ENCODE results near the gene ASPHD2. TPM values are rescaled to one million over a fixed set of nuclear protein-coding genes. Genes with fewer than 3 reads are reported as not detected.
A peak's percentile ranks its signal among the peaks of the same experiment; 100 is the strongest.

The ASPHD2 gene
- total RNA-seq, 4 donors from 2014 or later = 0.38 to 2.4 (median 1.6) TPM

GRCh38 chr22:26426924-26427323 is 2.1 kb upstream of the ASPHD2 start:
- H3K27me3 ChIP-seq = no peaks in the 10 kb centered on the region
- TF ChIP-seq POLR2A (IDR thresholded peaks at IDR 0.05) = no peak
- TF ChIP-seq CTCF (IDR thresholded peaks at IDR 0.05) = no peak
- H3K27ac ChIP-seq = no peak overlapping the region
- H3K9me3 ChIP-seq = no peaks in the 10 kb centered on the region
- no peak for DNase-seq
- no peak overlapping the region for H3K4me3 ChIP-seq (replicated peaks in 1 of 3)
- no peaks in the 10 kb centered on the region for H3K36me3 ChIP-seq
- peaks cover 0 to 9% of the 10 kb centered on the region in 2 donors for H3K4me1 ChIP-seq
- intact Hi-C loops (cut with DNase I) = no loop called here

DNA sequence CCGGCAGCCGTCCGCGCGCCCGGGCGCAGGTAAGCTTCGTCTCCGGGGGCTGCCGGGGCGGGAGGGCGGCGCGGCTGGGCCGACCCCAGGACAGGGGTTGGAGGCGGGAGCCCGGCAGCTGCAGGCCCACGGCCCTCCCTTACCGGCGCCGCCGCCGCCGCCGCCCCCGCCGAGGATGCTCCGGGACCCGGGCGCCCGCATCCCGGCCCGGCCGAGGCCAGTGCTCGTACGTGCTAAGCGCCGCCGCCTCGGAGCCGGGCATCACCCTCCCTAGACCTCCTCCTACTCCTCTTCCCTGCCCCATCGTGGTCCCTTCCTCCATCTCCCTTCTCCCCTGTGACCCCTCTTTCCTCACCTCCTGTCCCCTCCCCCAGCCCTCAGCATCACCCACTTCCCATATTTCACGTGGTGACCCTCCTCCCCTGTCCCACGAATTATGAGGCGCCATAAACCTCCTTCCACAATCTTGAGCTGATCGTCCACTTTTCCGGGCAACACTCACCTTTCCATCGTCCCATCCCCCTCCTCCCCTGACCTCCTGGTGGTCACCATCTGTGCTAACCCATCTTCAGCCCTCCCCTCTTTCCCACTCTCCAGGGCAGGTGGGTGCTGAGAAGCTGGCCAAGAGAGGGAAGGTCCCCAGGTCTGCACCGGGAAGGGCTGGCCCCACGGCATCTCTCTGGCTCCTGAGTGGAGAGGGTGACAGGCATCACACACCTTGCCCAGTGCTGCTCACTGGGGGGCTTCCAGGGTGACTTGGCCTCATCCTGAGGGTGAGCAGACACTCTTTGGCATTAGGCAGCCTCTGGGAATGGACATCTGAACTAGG is 612 bp downstream of the ASPHD2 start:
- Histone ChIP-seq H3K36me3 (no peaks in the 10 kb centered on the region), H3K4me3 (replicated peaks in 1 of 3) (peak overlapping the region in 1 of 3 donors; percentile 37), H3K4me1 (peaks cover 0 to 9% of the 10 kb centered on the region in 2 donors), H3K27ac (no peak overlapping the region), H3K27me3 (no peaks in the 10 kb centered on the region), H3K9me3 (no peaks in the 10 kb centered on the region)
- 12% methylated on average over 28 to 29 of the region's 50 CpGs for WGBS, 2 donors
- TF ChIP-seq CTCF (IDR thresholded peaks at IDR 0.05) = no peak
- TF ChIP-seq POLR2A (IDR thresholded peaks at IDR 0.05) = no peak
- DNase-seq = no peak
- intact Hi-C loops (cut with DNase I) = no loop called here

DNA sequence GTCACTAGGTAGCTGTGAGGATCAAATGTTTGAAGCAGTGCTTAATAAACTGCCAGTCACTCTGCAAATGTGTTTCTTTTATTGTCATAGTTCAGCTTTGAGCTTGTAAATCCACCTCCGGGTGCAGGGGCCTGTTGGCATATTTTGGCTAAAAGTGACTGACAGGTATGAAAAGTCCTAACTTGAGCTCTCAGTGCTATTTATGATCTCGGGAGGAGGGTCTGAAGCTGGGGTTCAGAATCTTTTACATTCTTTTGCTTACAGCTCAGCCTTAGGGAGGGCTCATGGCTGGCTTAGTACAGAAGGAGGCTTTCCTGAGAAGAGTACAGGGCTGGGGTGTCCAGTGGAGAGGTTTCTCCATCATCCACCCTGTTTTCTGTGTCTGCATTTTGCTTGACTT is 1.5 kb downstream of the ASPHD2 start:
- no peak for TF ChIP-seq CTCF (IDR thresholded peaks at IDR 0.05)
- TF ChIP-seq POLR2A (IDR thresholded peaks at IDR 0.05) = no peak
- intact Hi-C loops (cut with DNase I) = no loop called here
- 79 to 80% methylated on average over 2 of the region's 2 CpGs for WGBS, 2 donors

GRCh38 chr22:26431261-26431995 is 2.4 kb downstream of the ASPHD2 start:
- Histone ChIP-seq H3K27ac (no peak overlapping the region), H3K4me3 (replicated peaks in 1 of 3) (no peak overlapping the region), H3K9me3 (no peaks in the 10 kb centered on the region), H3K36me3 (no peaks in the 10 kb centered on the region), H3K4me1 (peaks cover 0 to 9% of the 10 kb centered on the region in 2 donors), H3K27me3 (no peaks in the 10 kb centered on the region)
- intact Hi-C loops (cut with DNase I) = no loop called here
- TF ChIP-seq CTCF (IDR thresholded peaks at IDR 0.05) = no peak
- TF ChIP-seq POLR2A (IDR thresholded peaks at IDR 0.05) = no peak
- WGBS, 2 donors = 91 to 92% methylated on average over 13 of the region's 13 CpGs
- no peak for DNase-seq

More for the DNA sequence above, 1.5 kb downstream of the ASPHD2 start:
- H3K27ac ChIP-seq = no peak overlapping the region
- H3K9me3 ChIP-seq = no peaks in the 10 kb centered on the region
- H3K4me1 ChIP-seq = peaks cover 0 to 9% of the 10 kb centered on the region in 2 donors
- no peaks in the 10 kb centered on the region for H3K36me3 ChIP-seq
- no peaks in the 10 kb centered on the region for H3K27me3 ChIP-seq
- no peak for DNase-seq
- H3K4me3 ChIP-seq (replicated peaks in 1 of 3) = no peak overlapping the region
